ENCODE data around the gene LRRC4C.

- TF ChIP-seq CTCF (IDR thresholded peaks at IDR 0.05; ENCODE audit: low read length): no peak
- TF ChIP-seq EZH2 (IDR thresholded peaks at IDR 0.05; ENCODE audit: borderline replicate concordance, low read length): no peak
Observed at GRCh38 chr11:41449483-41450050, 9.9 kb downstream of the LRRC4C start.

Data from OCI-LY1 (cell line).